GM18502 (cell line): ENCODE results near the gene CRTC1.

Experiments used
- ATAC-seq: cut with Tn5 transposase; IDR thresholded peaks from one replicate; pipeline ENCODE4 v1.9.1; 2021; ENCODE audit warnings: mild to moderate bottlenecking; ENCODE audit not compliant: unreplicated experiment, poor library complexity

The CRTC1 gene

DNA sequence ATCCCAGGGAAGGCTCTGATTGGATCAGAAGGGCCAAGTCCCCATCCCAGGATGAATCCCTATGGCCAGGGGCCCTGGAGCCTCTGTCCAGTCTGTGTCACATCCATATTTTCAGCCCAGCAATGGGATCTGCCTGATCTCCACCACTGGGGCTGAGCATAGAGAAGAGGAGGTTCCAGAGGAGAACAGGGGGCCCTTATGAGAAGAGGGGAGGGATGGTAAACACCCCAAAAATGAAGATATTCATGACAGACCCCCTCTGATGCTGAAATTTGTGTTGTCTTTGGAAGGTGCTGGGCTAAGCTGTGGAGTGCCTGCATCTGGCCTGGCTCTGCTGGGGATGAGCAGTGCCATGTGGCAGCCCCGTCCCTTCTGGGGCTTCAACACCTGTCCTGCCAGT is 32.2 kb upstream of the CRTC1 start:
- ATAC-seq = no peak

DNA sequence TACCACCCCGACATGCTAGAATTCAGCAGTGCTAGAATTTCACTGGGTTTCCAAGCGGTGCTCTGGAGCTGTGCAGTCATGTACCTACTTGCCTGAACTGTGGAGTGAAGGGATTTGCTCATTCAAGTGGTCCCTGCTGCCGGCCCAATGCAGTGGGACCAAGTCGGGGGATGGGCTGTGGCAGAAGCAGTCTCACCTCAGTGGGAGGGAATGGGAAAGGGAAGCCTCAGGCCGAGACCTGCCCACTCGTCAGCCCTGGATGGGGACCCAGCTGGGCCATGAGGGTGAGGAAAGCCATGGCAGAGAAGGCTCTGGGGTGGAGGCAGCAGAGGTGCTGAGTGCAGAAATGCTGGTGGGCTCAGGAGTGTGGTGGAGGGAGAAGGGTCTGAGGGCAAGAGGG is 31.7 kb upstream of the CRTC1 start:
- no peak for ATAC-seq

DNA sequence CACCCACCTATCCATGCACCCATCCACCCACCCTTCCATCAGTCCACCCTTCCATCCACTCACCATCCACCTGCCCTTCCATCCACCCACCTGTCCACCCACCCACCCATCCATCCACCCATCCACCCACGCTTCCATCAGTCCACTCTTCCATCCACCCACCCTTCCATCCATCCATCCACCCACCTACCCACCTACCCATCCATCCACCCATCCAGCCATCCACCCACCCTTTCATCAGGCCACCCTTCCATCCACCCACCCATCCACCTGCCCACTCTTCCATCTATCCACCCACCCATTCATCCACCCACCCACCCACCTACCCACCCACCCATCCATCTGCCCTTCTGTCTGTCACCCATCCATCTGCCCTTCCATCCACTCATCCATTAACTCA is 29.6 kb upstream of the CRTC1 start:
- no peak for ATAC-seq

DNA sequence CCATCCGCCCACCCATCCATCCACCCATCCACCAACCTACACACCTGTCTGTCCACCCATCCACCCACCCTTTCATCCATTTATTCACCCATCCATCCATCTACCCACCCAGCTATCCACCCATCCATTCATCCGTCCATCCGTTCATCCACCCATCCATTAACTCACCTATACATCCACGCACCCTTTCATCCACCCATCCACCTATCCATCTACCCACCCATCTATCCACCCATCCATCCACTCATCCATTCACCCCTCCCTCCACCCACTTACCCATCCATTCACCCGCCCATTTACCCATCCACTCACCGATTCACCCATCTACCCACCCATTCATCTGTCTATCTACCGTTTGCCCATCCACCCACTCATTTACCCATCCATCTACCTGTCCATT is 29.0 kb upstream of the CRTC1 start:
- ATAC-seq = no peak

DNA sequence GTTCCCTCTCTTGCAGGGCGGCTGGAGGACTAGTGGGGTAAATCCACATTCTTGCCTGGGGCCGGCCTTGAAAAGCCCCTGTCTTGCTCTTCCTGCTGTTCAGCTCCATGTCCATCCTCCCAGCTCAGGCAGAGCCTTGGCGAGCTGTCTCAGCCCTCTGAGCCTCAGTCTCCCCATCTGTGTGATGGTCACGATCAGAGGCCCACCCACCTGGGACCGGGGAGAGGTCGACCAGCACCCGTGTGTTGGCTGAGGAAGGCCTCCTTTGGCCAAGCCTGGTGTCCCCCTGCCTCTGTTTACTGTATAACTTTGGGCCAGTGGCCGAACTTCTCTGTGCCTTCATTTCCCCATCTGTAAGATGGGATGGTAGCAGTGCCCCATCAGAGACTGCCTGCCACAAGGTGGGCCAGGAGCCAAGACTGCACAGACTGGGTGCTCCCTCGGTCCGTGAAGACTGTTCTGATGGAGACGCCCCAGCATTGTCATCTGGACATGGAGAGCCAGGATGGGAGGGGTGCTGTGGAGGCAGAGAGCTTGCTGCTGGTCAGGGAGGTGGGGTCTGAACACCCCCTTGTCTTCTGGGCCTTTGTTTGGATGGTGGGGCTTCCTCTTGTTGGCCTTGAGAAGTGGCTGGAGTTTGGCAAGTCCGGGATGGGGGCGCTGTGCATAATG is 28.2 kb upstream of the CRTC1 start:
- ATAC-seq = no peak

DNA sequence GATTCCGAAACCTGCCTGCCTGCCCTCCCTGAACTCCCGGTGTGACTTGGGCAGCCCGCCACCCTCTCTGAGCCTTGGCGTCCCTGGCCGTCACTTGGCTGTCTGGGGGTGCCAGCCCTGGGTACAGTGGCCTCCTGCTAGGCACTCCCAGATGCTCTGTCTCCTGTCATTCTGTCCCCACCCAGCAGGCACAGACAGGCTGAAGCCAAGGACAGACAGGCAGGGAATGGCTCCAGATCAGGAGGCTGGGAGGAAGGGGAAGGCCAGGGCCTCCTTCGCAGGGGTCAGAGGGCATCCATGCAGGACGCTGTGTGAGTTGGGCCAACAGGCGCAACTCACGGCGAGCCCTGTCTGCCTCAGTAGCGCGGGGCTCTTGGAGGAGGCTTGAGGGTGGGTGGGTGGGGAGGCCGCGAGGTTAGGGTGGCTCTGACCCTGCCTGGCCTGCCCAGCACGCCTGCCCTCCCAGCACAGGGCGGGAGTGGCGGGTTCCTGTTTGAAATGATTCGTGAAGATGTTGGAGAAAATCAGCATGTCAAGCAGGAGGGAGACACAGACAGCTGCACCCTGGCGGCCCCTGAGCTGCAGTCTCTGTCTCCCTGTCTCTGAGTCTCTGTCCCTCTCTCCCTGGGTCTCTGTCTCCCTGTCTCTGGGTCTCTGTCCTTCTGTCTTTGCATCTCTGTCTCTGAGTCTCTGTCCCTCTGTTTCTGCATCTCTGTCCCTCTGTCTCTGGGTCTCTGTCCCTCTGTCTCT is 27.0 kb upstream of the CRTC1 start:
- ATAC-seq = no peak

DNA sequence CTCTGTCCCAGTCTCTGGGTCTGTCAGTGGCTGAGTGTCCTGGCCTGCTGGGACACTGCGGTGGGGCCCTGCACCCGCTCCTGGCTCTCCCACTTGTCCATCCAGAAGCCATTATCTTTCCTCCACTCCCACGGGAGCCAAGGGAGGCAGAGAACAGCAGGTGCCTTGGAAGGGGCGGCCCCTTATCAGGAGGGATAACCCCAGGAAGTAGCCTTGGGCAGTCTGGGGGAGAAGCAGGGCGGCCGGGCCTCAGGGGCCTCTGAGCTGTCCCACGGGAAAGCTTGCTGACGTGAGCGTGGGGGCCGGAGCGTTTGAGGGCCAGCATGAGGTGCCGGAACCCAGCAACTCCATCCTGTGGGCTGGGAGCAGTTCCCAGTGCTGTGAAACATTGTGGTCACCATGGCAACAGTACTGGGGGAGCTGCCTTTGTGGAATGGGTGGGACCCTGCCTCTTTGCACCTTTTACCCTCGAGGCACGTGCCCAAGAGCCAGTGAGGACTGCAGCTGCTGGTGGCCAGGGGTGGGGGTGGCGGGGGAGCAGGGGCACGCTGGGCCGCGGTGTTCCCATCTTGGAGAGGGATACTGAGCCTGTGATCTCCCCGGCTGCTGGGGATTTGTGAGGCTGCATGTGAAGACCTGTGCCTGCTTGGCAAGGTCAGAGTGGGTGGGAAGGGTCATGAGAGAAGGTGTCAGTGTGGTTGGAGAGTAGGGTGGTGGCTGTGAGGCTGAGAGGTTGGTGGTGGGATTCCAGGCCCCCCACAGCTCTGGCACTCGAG is 25.7 kb upstream of the CRTC1 start:
- ATAC-seq = no peak

DNA sequence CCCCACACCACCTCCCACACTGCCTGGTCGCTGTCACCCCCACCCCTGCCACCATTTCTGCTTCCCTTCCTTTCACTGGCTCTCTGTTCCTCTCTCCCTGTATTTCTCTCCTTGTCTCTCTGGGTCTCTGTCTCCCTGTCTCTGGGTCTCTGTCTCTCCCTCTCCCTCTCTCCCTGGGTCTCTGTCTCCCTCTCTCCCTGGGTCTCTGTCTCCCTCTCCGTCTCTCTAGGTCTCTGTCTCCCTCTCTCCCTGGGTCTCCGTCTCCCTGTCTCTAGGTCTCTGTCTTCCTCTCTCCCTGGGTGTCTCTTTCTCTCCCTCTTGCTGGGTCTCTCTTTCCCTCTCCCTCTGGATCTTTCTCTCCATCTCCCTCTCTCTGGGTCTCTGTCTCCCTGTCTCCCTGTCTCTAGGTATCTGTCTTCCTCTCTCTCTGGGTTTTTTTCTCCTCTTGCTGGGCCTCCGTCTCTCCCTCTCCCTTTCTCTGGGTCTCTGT is 25.1 kb upstream of the CRTC1 start:
- no peak for ATAC-seq

DNA sequence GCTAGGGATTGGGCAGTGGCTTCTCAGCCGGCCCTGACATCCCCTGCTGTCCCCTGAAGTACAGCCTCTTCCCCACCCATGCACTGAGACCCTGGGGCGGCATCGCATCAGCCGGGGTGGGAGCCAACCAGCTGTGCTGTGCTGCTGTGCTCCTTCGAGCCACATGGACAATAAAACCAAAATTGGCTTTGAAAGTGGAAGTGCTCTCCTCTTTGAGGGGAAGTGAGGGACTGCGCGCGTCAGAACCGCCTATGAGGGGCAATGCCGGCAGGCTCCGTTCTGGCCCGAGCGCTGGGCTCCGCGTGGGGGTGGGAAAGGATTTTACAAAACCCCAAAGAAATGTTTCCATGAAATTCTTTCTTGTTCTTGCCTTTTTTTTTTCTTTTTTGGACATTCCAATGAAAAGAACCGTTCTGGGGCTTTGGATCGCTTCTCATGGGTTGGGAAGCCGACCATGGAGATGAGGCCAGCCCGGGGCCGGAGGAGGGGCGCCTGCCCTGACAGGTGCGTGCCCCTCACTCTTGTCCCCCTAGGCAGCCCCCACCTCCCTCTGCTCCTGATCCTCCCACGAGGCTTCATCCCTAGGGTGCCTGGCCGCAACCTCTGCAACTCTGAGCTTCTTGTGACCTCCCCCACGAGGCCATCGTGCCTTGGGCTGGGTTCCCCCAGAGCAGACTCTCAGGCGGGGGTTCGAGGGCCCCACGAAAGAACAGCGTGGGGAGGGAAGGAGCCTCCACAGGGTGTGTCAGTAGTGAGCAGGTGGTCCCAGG is 24.0 kb upstream of the CRTC1 start:
- ATAC-seq = no peak

DNA sequence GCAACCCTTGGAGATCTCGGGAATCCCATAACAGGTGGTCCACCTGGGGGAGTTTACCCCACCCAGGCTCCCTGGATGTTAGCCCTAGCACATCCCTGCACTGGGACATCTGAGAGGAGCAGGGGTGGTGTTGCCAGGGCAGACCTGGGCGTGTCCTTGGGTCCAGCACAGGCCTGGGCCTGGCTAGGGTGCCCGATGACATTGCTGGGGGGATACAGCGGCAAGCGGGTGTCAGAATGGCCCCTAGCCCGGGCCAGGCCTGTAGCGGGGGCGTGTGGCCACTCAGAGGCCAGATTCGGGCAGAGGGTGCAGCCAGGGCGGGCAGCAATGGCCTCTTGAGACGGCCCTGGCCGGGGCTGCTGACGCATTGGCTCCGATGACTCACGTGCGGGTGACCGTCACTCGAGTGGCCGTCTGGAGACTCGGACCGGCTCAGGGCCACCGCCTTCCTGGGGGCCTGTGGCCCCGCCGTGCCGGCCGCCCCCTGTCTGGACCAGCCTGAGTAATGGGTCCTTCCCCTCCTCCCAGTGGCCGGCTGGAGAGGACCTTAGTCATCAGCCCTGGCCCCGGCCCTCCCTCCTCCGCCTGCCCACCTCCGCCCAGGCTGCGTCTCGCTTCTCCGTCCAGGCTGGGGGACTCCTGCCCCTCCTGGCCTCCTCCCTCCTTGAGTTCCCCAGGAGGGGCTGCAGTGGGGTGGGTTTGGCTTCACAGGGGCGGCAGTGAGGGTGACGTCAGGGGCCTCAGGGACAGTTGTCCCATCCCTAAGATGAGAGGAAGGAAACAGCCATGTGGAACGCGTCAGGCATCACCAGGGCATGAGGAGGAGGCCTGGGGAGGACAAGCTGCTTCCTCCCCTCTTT is 23.2 kb upstream of the CRTC1 start:
- ATAC-seq = no peak

DNA sequence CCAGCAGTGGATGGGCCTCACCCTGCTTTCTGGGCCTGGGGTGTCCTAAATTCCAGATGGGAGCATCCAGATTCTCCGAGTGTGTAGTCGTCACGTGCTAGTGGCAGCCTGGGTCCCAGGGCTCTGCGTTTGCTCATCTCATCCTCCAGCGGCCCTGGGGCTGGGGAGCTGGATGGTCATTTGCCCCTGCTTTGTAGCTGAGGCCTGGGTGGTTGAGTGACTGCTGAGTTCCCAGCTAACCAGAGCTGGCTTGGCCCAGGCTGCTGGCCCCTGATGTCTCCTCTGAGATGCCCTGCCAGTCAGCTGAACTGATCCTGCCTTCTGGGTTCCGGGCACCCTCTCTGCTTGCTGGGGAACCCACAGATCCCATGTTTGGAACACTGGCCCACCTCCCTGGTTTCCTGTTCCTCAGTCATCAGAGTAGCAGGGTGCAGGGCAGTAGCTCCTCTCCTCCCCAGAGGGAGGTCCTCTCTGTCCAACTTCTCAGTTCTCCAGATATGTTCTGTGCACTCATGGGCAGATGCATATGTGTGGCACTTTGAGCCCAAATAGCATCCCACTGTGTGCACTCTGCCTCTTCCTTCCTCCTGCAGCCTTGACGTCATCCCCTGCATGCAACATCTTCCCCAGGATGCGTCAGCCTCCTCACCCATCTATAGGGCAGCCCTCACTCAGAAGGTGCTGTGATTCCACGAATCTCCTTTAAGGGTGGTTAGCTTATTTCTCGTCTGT is 22.4 kb upstream of the CRTC1 start:
- no peak for ATAC-seq

DNA sequence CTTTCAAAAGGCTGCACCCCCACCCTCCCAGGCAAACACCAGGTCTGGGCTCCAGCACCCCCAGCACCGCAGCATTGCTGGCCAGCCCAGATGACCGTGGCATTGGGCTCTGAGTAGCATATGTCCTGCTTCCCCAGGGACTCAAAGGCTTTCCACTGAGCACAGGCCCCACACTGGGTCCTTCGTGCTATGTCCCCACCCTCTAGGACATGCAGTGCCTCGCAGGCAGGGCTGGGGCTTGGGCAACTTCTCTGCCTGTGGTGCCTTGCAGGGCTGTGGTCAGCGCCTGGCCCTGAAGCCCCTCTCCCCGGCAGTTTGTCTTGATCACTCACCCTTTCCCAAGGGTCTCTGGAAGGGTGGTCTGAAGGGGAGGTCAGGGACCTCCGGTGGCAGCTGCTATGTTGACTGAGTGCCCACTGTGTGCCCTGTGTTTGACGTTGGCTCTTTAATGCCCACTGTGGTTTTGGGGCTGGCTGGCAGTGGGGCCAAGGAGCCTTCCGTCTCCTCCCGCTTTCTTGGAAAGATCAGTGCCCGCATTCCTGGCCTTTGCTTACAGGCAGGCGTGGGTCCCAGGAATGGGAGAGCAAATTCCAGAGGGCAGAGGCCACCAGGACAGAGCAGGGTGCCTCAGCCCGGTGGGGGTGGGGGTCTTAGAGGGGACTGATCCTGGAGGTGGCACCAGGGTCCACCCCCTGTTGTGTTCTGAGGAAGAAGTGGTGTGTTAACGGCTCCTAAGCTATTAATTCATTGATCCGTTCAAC is 20.3 kb upstream of the CRTC1 start:
- ATAC-seq = no peak

DNA sequence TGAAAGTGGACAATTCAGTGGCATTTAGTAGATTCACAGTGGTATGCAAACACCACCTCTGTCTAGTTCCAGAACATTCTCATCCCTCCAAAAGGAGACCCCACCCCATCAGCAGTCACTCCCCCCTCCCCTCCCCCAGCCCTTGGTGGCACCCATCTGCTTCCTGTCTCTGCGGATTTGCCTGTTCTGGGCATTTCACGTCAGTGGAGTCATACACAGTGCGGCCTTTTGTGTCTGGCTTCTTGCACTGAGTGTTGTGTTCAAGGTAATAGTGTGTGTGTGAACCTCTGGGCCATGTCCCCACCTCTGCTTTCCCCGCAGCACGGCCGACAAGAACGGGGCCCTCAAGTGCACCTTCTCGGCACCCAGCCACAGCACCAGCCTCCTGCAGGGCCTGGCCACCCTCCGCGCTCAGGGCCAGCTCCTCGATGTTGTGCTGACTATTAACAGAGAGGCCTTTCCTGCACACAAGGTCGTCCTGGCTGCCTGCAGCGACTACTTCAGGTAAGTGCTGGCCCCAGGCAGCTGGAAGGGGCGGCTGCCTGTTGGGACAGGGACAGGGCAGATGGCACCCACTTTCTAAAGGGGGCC is 19.4 kb upstream of the CRTC1 start:
- no peak for ATAC-seq

DNA sequence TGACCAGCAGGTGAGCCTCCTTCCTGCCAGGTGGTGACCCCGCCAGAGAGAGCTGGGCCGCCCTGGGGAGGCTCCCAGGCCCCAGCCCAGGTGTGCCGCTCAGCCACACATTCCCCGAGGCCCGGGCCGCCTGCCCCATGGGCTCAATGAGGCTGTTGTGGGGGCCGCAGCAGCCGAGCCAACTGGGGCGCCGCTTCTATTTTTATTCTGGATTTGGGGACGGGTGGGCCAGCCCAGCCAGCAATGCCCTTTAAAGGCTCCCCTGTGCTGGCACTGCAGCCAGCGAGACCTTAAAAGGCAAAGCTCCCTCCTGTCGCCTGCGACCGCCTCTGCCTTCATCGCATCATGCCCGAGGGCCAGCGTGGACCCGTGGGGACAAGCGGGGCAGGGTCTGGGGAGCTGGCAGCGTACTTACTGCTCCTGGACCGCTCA is 17.7 kb upstream of the CRTC1 start:
- ATAC-seq = no peak

DNA sequence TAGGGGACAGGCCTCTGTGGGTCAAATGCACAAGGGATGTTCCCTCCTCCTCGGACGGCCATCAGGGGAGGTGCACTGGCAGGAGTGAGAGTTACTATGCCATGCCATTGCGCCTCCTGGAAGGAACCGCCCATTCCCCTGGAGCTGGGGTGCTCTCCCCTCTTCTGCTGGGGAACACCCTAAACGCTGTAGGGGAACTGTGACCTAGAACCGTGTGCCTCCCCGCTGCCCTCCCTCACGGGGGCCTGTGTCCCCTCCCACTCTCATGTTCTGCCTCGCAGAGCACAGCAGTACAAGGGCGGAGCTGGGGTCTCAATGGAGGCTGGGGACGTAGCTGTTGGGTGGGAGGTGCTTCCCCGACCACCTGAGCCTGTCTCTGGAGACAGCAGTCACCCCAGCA is 17.2 kb upstream of the CRTC1 start:
- no peak for ATAC-seq

DNA sequence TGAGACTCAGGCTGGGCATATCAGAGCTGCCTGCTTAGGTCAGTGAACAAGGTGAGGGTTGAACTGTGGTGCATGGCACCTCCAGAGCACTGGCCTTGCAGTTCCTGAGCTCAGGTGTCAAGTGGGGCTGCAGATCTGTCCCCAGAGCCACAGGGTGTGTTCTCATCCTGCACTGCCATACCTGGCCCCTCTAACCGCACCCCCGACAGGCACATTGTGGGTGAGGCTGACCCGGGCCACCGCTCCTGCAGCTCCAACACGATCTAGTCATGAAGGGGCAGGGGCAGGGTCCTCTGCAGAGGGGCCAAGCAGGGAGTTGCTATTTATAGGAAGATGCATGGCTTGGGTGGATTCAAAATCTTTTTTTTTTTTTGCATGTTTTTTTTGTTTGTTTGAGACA is 16.7 kb upstream of the CRTC1 start:
- no peak for ATAC-seq

DNA sequence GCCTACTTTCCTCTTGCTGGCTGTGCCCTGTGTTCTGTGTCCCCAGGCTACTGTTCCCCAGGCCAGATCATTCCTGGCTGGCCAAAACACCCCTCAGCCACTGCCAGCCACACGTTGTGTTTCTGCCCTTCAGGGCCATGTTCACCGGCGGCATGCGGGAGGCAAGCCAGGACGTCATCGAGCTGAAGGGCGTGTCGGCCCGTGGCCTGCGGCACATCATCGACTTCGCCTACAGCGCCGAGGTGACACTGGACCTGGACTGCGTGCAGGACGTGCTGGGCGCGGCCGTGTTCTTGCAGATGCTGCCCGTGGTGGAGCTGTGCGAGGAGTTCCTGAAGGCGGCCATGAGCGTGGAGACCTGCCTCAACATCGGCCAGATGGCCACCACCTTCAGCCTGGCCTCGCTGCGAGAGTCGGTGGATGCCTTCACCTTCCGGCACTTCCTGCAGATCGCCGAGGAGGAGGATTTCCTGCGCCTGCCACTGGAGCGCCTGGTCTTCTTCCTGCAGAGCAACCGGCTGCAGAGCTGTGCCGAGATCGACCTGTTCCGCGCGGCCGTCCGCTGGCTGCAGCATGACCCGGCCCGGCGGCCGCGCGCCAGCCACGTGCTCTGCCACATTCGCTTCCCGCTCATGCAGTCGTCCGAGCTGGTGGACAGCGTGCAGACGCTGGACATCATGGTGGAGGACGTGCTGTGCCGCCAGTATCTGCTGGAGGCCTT is 15.8 kb upstream of the CRTC1 start:
- no peak for ATAC-seq
